HT-29 (cell line): ENCODE data around the gene SND1. TPM values are rescaled to one million over a fixed set of nuclear protein-coding genes. Genes with fewer than 3 reads are reported as not detected.

Experiments used
- DNase-seq: peaks from one replicate; pipeline ENCODE4 v3.0.0-alpha.2; 2015; ENCODE audit warnings: low spot score
- total RNA-seq: library from RNA; depleted of rRNA; stranded (reverse); fragments of >200 nt; shearing (Covaris generic); gene quantifications from 2 replicates; pipeline ENCODE4 v1.2.3, GENCODE V29; 2014

The SND1 gene
- total RNA-seq, 1 experiment from 2014 or later = 178 TPM

DNA sequence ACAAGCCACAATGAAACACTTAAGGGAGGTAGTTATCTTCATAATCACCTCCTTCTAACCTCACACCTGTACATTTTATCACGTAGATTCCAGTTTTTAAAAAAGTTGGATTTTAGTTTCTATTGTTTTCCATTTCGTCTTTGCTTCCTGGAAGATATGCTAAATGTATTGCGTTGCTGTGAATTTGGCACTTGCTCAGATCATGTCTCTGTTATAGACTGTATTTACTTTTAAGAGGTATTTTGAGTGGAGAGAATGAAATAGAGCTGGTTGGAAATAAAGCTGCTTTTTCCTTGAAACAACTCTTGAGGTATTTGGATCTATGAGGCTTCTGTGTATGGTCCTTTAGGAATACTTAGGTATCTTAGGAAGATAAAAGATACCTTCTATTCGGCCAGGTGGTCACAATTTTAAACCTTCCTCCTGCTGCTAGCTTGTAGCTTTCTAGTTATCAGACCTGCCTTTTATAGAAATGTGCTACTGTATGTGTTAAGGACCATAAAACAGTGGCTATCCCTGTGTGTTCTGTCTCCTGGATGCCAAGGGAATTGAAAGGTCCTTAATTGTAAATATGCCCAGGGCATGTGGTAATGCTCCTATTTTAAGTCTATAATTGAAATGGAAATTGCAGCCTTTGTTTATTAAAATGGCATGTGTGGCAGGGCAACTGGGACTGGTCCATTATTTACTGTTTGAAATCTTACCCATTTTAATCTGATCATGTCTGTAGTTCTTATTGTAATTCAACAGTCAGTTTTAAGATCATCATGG, 147.7 kb downstream of the SND1 start:
- no peak for DNase-seq

DNA sequence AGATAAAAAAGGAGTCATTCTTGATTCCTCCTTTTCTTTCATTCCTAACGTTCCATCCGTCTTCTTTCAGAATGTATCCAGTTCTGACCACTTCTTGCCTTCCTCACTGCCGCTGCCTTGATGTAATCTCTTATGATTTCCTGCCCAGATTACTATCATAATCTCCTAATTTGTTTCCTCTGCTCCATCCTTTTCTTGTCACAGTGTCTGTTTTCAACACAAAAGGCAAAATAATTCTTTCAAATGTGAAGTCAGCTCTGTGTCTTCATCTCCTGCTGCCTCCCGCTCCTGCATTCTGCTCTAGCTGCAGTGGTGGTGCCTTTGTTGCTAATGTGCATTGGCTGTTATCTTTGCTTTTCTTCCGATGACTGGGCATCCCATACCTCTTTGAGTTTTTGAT, 150.9 kb downstream of the SND1 start:
- no peak for DNase-seq

DNA sequence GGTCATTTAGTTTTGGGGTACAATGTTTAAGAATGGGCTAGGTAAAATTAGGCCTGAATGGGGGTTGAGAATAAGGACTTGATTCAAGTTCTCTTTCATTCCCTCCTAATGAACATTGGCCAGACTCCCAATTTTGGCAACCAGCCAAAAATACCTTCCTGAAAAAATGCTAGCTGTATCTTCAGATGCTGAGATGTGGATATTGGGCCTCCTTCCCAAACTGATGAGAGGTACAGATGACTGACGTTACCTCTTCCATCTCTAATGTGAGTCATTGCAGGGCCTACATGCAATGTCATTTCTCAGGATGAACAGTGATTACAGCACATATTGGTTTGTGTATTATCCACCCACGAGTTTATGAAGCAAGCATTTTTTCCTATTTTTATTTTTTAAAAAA, 151.6 kb downstream of the SND1 start:
- peak; percentile 22 for DNase-seq

DNA sequence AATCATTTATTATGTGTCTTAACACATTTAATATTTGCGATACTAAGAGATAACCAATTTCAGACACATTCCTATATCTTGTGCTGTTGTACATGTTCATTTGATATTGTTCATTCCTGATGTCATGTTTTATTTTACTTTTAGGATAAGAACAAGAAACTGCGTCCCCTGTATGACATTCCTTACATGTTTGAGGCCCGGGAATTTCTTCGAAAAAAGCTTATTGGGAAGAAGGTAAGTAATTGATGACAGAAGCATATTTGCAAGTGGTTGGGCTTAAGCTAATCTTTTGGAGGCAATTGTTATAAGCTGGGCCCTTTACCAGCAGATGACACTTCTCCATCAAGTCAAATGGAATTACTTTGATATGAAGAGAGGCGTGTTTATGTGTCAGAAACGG, 155.3 kb downstream of the SND1 start:
- no peak for DNase-seq

DNA sequence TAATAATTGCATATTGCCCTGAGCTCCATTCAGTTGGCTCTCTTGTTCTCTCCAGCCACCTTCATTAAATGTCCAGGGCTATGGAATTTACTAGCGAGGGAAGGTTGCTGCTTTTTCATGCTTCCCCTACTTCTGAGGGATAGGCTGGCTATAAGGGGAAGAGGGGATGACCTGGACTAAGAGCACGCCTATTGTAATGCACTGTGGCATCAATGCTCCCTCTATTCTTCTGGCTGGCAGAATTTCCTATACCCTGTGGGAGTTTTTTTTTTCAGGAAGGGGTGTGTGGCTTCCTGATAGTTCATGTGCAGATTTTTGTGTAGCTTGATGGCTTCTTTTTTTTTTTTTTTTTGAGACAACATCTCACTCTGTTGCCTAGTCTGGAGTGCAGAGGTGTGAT, 155.8 kb downstream of the SND1 start:
- no peak for DNase-seq

DNA sequence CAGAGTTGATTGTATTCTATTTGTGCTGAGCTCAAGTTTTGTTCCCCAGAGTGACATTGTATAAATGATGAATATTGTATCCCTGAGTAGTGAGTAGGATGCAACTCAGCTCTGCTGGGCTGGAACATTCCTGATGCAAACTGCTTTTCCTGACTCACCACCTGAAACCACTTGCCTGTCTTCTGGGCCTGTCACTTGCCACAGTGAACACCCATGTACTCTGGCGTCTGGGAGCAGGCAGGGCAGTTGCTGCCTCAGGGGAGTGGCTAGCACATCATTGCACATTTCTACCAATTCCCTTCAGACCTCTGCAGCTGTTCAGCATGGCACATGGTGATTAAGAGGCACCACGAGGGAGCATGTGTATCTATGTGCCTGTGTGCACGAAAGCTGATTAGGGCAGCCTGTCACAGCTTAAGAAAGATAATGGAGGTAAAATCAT, 157.3 kb downstream of the SND1 start:
- no peak for DNase-seq

DNA sequence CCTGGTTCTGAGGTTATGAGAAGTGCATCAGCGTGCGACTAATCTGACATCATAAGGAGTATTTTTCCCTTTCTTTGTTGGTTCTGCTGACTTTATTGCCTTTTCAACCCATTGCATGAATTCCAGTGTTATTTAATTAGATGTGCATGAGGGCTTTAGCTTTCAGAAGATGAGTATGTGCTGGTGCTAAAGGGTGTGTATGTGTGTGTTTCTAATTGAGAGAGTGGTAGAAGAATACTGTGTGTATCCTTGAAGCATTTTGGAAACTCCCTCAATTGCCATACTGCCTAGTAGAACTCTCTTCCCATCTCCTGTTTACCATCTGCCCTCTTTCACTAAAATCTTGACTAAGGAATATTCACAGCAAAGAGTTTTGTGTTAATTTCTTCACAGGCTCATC, 158.1 kb downstream of the SND1 start:
- no peak for DNase-seq

DNA sequence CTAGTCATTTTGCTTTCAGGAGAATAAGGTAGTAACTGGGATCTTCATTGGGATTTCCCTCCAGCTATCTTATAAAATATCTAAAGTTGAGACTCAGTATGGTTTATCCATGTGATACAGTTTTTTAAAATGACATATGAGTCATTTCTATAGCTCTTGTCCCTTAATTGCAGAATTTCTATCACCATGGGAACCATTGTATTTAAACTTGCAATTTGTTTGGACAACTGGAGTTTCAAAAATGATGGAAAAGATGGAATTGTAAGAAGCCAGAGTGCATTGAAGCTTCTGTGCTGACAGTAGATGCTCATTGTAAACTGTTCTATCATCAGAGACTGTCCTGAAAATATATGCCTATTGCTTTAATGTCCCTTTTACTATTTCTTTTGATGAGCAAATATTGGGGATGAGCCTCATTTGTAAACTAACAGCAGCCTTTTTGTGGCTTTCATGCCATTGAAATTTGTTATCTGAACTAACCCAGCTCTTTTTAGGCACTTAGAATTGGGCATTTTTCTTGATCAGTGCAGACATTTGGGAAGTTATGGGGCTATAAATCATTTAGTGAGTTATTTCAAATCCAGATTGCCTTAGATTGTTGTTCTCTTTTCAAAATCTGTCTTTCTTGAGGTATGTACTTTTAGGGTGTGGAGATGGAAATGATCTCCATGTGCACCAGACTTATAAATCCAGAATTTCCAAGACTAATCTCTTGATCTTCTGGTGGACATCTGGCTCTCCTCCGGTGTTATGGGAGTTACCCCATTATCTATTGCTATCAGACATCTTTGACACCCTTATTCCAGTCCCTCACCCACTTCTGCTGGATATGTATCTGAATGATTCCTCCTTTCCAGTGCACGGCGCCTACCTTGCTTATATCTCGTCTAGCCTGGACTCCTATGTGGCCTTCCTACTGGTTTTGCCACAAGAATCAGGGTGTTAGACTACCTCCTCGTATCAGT, 159.0 kb downstream of the SND1 start:
- DNase-seq = no peak

DNA sequence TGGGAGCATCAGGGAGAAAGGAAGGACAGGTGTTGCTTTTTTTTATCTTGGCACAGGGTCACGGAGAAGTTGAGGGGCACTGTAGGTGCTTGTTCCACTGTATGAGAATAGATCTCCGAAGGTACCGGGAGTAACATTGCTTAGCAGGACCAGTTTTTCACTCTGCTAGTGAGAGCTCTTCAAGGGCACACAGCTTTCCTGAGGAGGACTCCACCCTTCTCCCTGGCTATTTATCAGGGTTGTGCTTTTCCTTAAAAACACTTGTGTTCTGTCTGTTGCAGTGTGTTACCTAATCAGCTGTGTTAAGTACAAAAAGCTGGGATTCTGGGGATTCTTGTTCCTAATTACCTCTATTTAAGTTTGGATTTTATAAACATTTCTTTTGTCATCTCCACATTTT, 160.5 kb downstream of the SND1 start:
- no peak for DNase-seq

DNA sequence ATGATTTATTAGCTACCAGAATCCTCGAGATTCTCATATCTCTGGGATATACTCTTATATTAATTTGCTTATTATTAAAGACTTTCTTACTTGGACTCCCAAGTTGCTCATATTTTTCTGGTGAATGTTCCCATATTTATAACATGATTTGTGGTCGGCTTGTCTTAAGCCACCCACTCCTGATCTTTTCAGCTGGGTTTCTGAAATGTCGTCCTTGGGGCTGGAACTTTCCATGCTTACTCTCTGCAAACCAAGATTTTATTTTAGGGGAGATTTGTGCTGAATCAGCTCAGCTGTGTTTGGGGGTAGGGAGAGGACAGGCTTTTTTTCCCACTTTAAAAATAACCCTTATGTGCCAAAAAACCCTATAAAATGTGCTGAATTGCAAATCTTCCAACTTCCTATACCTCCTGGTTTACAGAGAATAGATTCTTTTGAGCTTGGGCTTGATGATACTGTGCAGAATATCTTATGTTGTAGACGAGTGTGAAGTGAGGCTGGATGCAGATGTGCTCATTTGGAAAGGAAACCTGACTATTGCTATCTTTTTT, 162.1 kb downstream of the SND1 start:
- DNase-seq = no peak

DNA sequence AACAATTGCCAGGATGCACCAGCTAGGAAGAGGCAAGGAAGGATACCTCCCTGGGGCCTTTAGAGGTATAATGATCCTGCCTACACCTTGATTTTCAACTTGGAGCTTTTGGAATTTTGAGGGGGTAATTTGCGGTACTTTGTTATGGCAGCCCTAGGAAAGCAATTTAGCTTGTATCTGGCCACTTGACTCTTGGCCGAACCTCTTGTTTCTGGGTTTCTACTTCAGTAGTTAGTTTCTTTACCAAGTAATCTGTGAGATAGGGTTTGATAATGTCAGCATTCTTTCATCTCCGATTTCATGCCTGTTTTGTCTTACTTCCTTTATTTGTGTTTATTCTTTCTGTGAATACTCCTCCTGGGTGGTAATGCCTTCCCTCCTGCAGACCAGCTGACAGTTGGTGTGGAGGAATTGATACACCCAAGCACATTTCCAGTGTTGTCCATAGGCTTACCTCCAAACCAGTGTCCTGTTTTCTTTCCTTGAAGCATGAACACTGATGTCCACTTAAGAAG, 163.7 kb downstream of the SND1 start:
- no peak for DNase-seq

DNA sequence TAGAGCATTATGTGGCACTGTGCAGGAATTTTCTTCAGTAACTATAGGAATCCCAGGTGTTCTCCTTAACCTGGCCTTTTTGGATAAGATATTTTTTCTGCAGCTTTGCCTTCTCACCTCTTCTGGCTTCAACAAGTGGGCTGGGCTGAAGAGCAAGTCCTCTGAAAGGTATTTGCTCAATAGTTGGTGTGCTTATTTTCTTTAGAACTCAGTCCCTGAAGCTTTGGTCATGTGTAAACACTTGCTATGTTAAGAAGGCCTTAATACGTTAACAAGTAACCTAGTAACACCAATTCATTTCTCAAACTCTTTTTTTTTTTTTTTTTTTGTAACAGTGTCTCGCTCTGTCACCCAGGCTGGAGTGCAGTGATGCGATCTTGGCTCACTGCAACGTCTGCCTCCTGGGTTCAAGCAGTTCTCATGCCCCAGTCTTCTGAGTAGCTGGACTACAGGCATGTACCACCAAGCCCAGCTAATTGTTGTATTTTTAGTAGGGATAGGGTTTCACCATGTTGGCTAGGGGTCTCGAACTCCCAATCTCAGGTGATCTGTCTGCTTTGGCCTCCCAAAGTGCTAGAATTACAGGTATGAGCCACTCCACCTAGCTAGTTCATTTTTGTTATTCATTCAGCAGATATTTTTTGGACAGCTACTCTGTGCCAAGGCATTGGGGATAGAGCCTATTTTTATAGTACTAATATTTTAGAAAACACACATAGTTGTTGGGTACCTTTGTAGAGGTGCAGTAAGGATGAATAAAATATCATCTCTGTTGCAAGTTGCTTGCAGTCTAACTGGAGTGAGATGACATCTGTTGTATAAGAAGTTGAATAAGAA, 164.6 kb downstream of the SND1 start:
- no peak for DNase-seq

DNA sequence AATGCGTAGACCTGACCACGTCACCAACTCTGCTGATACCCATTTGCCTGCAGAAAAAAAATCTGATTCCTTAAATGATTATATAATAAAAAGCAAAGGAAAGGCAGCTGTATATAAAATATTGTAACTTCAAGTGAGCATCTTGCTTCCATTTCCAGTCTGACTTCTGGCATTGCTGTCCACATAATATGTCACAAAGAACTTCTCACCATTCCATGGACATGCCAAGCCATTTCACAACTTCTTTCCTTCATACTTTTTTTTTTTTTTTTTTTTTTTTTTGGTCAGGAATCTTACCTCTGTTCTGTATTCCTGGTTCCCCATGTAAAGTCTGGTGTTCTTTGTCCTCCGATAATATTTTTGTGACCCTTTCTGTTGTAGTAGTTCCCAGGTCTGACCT, 165.5 kb downstream of the SND1 start:
- no peak for DNase-seq

DNA sequence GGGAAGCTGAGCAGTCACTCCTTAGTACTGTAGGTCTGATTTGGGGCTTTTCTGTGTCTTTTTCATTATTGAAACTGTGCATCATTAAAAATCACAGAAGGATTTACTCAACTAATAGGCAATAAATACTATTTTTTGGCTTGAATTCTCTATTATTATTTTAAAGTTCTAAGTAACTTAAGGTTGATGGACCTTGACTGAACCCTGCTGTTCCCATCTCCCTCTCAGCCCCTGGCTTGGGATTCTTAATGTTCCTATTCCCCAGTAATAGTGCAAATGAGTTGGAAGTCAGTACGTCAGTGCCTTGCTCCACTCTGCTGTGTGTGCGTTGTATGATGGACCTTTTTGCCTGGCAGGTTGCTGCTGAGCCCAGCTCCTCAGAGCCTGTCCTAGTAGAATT, 166.3 kb downstream of the SND1 start:
- no peak for DNase-seq

DNA sequence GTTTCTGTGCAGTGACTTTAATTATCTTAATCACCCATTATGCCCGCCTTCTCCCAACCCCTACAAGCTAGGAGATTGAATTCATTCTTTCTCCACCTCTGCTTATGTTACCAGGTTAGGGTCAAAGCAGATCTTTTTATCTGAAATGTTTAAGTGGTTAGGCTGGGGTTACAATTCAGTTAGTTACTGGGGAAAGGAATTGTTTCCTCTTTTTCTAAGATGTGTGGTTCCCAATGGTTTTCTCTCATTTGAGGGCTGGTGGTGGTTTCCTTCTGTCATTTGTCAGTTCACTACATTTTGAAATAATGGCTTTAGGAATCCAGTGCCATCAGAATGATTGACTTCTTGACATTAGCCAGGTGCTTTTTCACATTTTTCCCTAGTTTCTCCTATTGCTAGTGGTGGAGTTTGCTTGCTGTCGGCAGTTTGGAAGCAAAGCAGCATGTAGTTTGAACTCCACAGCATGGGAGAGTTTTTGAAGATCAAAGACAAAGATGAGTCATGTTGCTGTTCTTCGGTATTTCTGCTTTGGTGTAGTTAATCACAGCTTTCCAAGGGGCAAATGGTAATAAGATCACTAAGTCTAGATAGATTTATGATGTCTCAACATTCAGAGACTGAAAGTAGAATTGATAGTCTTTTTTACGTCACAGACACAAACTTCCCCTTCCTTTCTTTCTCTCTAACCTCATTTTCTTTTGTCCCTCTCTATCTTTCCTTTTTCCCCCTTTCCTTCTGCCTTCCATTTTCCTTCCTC, 168.2 kb downstream of the SND1 start:
- DNase-seq = peak; percentile 48

DNA sequence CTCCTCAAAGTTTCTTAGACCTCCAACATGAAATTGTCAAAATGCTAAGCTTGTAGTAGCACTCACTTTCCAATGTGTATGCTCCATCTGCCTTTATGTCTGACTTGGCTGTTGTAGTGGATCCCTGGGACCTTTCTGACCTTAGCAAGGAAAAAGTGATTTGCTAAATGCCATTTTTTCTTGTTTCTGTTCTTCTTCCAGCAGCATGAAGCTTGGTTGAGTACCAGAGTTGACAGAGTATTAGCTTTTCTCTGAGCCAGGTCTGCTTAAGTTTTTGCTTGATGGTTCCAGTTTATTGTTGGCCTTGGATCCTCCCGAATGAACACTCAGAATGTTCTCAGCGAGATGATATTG, 168.7 kb downstream of the SND1 start:
- no peak for DNase-seq

DNA sequence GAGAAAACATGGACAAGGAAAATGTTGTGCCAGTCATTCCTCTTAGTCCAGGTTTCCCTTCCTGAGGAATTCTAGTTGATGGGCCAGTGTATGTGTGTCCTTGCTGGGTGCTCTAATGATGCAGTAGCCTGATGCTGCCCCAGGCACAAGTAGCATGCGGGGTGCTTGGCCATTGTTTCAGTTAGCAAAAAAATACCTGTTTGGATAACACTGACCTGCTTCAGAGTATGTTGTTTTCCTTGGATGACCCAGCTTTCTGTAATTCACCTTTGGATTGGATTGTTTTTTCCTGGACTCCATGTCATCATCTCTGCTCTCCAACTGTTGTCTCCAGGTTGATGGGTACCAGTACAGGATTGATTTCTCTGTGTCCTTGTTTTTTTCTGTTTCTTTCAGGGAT, 169.2 kb downstream of the SND1 start:
- DNase-seq = no peak

DNA sequence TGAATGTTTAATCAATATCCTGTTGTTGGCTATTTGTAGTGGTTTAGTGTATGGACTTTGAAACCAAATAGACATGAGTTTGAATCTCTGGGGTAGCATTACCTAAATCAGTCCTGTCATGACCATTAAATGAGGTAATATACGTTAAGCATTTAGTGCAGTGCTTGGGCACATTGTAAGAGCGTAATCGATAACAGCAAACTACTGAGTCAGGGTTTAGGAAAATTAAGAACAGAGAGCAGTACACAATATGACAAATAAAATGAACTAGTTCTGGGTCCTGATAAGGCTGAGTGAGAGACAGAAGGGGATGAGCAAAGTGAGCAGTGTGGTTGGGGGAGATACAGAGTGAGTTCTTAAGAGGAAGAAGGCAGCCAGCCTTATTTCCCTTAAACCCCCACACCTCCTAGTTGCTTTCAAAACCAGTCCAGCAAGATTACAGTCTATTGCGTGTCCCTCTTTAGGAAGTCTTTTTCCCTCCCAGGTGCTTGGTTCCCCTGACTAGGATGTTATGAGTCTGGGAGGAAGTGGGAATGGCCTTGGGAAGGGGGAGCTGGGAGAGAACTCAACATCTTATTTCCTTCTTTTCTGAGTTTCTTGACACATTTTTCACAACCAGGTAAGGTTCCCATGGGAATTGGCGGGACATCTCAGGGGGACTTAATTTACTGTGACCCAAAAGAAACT, 171.0 kb downstream of the SND1 start:
- peak; percentile 84 for DNase-seq

DNA sequence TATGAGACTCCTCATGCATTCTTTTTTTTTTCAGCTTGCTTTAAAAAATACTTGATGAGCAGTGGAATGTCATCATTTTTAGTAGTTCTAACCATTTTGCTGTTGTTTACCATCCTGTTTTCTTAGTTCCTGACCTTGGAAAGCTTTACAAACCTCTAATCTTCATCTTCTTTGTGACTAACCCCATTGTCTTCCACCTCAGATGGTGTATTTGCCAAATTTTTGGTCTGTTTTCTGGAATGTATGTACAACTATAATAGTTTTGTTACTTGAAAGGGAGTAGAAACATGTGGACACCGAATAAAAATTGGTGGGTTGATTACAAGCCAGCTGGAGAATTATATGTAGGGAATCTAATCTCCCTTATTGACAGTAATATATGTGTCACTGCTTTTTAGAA, 172.7 kb downstream of the SND1 start:
- DNase-seq = no peak
